SK-N-SH (cell line): ENCODE results near the gene DUSP6. TPM values are rescaled to one million over a fixed set of nuclear protein-coding genes. Genes with fewer than 3 reads are reported as not detected.

Experiments used
- CTCF ChIA-PET: fragments of 300-600, 350-600 bp; formaldehyde crosslinking; extraction: SDS; loops from one replicate; lab custom pipeline; 2021; lab: Yijun Ruan, JAX
- POLR2A ChIA-PET: fragments of 350-600 bp; sonication (Branson Sonifier 250); formaldehyde crosslinking; extraction: SDS; loops from one replicate; lab custom pipeline; 2020; ENCODE audit warnings: antibody characterized with exemption, inconsistent platforms; lab: Yijun Ruan, JAX
- DNase-seq: peaks from one replicate; pipeline ENCODE4 v3.0.0; 2012
- H2AFZ ChIP-seq: fragments of 200-600 bp; sonication (generic); 2 replicates; pipeline ENCODE4 v1.8.1; 2016; ENCODE audit warnings: antibody characterized with exemption, mild to moderate bottlenecking, low read depth
- H3F3A ChIP-seq: fragments of 200-600 bp; sonication (generic); replicated peaks from 2 replicates; pipeline ENCODE3; 2016; ENCODE audit warnings: antibody characterized with exemption, mild to moderate bottlenecking; ENCODE audit not compliant: insufficient read depth
- H3K27ac ChIP-seq, 2 experiments: fragments of 200-500 bp in 1 of 2; fragments of 200-600 bp in 1 of 2; sonication (Bioruptor generic) in 1 of 2; sonication (generic), shearing (Covaris generic) in 1 of 2; 2 replicates each; pipeline versions ENCODE4 v1.5.1 to v1.6.1; 2014 to 2016; ENCODE audit warnings: low read depth in 2 of 2, inconsistent platforms in 1 of 2, low read length in 1 of 2, mild to moderate bottlenecking in 1 of 2, mixed read lengths in 1 of 2
- H3K27me3 ChIP-seq: fragments of 200-600 bp; sonication (generic), shearing (Covaris generic); 2 replicates; pipeline ENCODE4 v1.6.1; 2016; ENCODE audit warnings: mixed run types; ENCODE audit not compliant: insufficient read depth
- H3K36me3 ChIP-seq, 2 experiments: fragments of 200-500 bp in 1 of 2; fragments of 200-600 bp in 1 of 2; sonication (Bioruptor generic) in 1 of 2; sonication (generic) in 1 of 2; replicated peaks in 1 of 2; 2 replicates each; pipeline versions ENCODE3 to v1.5.1; 2014 to 2016; ENCODE audit warnings: low read length in 1 of 2, mild to moderate bottlenecking in 1 of 2; ENCODE audit not compliant: insufficient read depth in 2 of 2, control insufficient read depth in 1 of 2
- H3K4me1 ChIP-seq, 2 experiments: fragments of 200-500 bp in 1 of 2; fragments of 200-600 bp in 1 of 2; sonication (Bioruptor generic) in 1 of 2; sonication (generic), shearing (Covaris generic) in 1 of 2; 2 replicates each; pipeline versions ENCODE4 v1.5.1 to v1.6.1; 2014 to 2016; ENCODE audit warnings: low read depth in 1 of 2, low read length in 1 of 2, mixed run types in 1 of 2; ENCODE audit not compliant: insufficient read depth in 2 of 2, control insufficient read depth in 1 of 2
- H3K4me2 ChIP-seq: fragments of 200-600 bp; sonication (generic), shearing (Covaris generic); 2 replicates; pipeline ENCODE4 v1.6.1; 2017; ENCODE audit warnings: mixed run types
- H3K4me3 ChIP-seq, 2 experiments: fragments of 200-500 bp in 1 of 2; fragments of 200-600 bp in 1 of 2; sonication (Bioruptor generic) in 1 of 2; sonication (generic), shearing (Covaris generic) in 1 of 2; 2 replicates each; pipeline versions ENCODE4 v1.5.1 to v1.8.1; 2014 to 2016; ENCODE audit warnings: low read depth in 2 of 2, inconsistent platforms in 1 of 2, low read length in 1 of 2, mild to moderate bottlenecking in 1 of 2, mixed read lengths in 1 of 2, moderate library complexity in 1 of 2
- H3K79me2 ChIP-seq: fragments of 200-600 bp; sonication (generic); 2 replicates; pipeline ENCODE4 v1.8.1; 2017; ENCODE audit warnings: mild to moderate bottlenecking; ENCODE audit not compliant: insufficient read depth
- H3K9ac ChIP-seq: fragments of 200-600 bp; sonication (generic); 2 replicates; pipeline ENCODE4 v1.6.1; 2017; ENCODE audit warnings: mixed run types
- H3K9me2 ChIP-seq: fragments of 200-600 bp; sonication (generic); 2 replicates; pipeline ENCODE4 v1.6.1; 2017; ENCODE audit warnings: mixed run types
- H3K9me3 ChIP-seq: fragments of 200-600 bp; sonication (generic); 2 replicates; pipeline ENCODE4 v1.6.1; 2017; ENCODE audit warnings: mixed run types, mild to moderate bottlenecking, moderate library complexity
- H4K20me1 ChIP-seq: fragments of 200-600 bp; sonication (generic); 2 replicates; pipeline ENCODE4 v1.6.1; 2017; ENCODE audit warnings: mild to moderate bottlenecking, mixed run types; ENCODE audit not compliant: insufficient read depth
- ELF1 ChIP-seq: IDR thresholded peaks from 2 replicates; pipeline ENCODE4 v1.4.0; 2012
- FOXJ3 ChIP-seq: sonication (generic); formaldehyde crosslinking; IDR thresholded peaks from 2 replicates; pipeline ENCODE4 v1.5.1; 2020; ENCODE audit warnings: mild to moderate bottlenecking, missing genetic modification reagents
- GATA2 ChIP-seq: sonication (generic); formaldehyde crosslinking; IDR thresholded peaks from 2 replicates; pipeline ENCODE4 v1.5.0; 2020; ENCODE audit warnings: mild to moderate bottlenecking, missing genetic modification reagents
- JUND ChIP-seq: IDR thresholded peaks from 2 replicates; pipeline ENCODE4 v1.4.0; 2012
- MAX ChIP-seq: IDR thresholded peaks from 2 replicates; pipeline ENCODE4 v1.4.0; 2012; ENCODE audit warnings: low read depth
- NFIC ChIP-seq: IDR thresholded peaks from 2 replicates; pipeline ENCODE4 v1.4.0; 2012; ENCODE audit warnings: borderline replicate concordance
- RXRA ChIP-seq: IDR thresholded peaks from 2 replicates; pipeline ENCODE4 v1.4.0; 2012; ENCODE audit warnings: low read depth, mild to moderate bottlenecking, borderline replicate concordance
- SIN3A ChIP-seq: IDR thresholded peaks from 2 replicates; pipeline ENCODE4 v1.6.1; 2012; ENCODE audit warnings: low read depth, mild to moderate bottlenecking, low read length, moderate library complexity, borderline replicate concordance
- SMC3 ChIP-seq: IDR thresholded peaks from 2 replicates; pipeline ENCODE4 v1.6.1; 2012; ENCODE audit warnings: low read depth, low read length, improper control_type of control experiment
- TCF12 ChIP-seq: IDR thresholded peaks from 2 replicates; pipeline ENCODE4 v1.4.0; 2012
- USF2 ChIP-seq: fragments of 150-350 bp; IDR thresholded peaks from 2 replicates; pipeline ENCODE4 v1.6.1; 2017; ENCODE audit warnings: antibody characterized with exemption, low read length, low read depth, borderline replicate concordance
- WGBS: methylation state at CpG from one replicate; pipeline ENCODE4 v1.1.6; 2017; ENCODE audit warnings: low lambda C conversion rate; 5-methylcytosine and 5-hydroxymethylcytosine counted together
- polyA plus RNA-seq, 3 experiments: library from polyadenylated mRNA; depleted of rRNA; stranded (reverse); fragments of >200 nt; gene quantifications; 2 replicates each; pipeline ENCODE4 v1.2.3, GENCODE V29; 2012
- TF ChIP-seq, protein P1 (sequence below): IDR thresholded peaks from 2 replicates; pipeline ENCODE4 v1.6.1; 2012; ENCODE audit warnings: mild to moderate bottlenecking, low read depth, low read length, moderate library complexity
- TF ChIP-seq, protein P2 (sequence below): IDR thresholded peaks from 2 replicates; pipeline ENCODE4 v1.4.0; 2012; ENCODE audit warnings: low read depth, borderline replicate concordance

The DUSP6 gene
- polyA plus RNA-seq, 1 of the 3 experiments (the other 2 are of a cell fraction) = 71.4 TPM

- Histone ChIP-seq H4K20me1 (no peaks in the 10 kb centered on the region), H3K4me2 (no peak overlapping the region), H2AFZ (no peak overlapping the region), H3K4me3 (no peak overlapping the region), H3K27ac (no peak overlapping the region), H3K36me3 (no peaks in the 10 kb centered on the region), H3K79me2 (no peaks in the 10 kb centered on the region), H3K4me1 (no peaks in the 10 kb centered on the region; a peak in 1 of 4 replicates), H3K27me3 (no peaks in the 10 kb centered on the region)
- ChIA-PET CTCF (no interaction called here), POLR2A (no interaction called here)
- TF ChIP-seq, protein P1, sequence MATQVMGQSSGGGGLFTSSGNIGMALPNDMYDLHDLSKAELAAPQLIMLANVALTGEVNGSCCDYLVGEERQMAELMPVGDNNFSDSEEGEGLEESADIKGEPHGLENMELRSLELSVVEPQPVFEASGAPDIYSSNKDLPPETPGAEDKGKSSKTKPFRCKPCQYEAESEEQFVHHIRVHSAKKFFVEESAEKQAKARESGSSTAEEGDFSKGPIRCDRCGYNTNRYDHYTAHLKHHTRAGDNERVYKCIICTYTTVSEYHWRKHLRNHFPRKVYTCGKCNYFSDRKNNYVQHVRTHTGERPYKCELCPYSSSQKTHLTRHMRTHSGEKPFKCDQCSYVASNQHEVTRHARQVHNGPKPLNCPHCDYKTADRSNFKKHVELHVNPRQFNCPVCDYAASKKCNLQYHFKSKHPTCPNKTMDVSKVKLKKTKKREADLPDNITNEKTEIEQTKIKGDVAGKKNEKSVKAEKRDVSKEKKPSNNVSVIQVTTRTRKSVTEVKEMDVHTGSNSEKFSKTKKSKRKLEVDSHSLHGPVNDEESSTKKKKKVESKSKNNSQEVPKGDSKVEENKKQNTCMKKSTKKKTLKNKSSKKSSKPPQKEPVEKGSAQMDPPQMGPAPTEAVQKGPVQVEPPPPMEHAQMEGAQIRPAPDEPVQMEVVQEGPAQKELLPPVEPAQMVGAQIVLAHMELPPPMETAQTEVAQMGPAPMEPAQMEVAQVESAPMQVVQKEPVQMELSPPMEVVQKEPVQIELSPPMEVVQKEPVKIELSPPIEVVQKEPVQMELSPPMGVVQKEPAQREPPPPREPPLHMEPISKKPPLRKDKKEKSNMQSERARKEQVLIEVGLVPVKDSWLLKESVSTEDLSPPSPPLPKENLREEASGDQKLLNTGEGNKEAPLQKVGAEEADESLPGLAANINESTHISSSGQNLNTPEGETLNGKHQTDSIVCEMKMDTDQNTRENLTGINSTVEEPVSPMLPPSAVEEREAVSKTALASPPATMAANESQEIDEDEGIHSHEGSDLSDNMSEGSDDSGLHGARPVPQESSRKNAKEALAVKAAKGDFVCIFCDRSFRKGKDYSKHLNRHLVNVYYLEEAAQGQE = no peak
- TF ChIP-seq USF2 (no peak), GATA2 (CRISPR knock-in tag) (no peak), NFIC (no peak), SMC3 (no peak), MAX (no peak), SIN3A (no peak), TCF12 (no peak), ELF1 (no peak), JUND (no peak), RXRA (no peak), FOXJ3 (CRISPR knock-in tag) (no peak)
- TF ChIP-seq, protein P2, sequence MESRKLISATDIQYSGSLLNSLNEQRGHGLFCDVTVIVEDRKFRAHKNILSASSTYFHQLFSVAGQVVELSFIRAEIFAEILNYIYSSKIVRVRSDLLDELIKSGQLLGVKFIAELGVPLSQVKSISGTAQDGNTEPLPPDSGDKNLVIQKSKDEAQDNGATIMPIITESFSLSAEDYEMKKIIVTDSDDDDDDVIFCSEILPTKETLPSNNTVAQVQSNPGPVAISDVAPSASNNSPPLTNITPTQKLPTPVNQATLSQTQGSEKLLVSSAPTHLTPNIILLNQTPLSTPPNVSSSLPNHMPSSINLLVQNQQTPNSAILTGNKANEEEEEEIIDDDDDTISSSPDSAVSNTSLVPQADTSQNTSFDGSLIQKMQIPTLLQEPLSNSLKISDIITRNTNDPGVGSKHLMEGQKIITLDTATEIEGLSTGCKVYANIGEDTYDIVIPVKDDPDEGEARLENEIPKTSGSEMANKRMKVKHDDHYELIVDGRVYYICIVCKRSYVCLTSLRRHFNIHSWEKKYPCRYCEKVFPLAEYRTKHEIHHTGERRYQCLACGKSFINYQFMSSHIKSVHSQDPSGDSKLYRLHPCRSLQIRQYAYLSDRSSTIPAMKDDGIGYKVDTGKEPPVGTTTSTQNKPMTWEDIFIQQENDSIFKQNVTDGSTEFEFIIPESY = no peak
- TF ChIP-seq, all 33 proteins: peak for 0
- H3K9me2 ChIP-seq = no peaks in the 10 kb centered on the region
- WGBS = 85% methylated on average over 3 of the region's 3 CpGs
- H3K9me3 ChIP-seq = no peaks in the 10 kb centered on the region
- H3F3A ChIP-seq = no peaks in the 10 kb centered on the region
- H3K9ac ChIP-seq = no peak overlapping the region
- no peak for DNase-seq
Observed at GRCh38 chr12:89309440-89309802, 42.9 kb downstream of the DUSP6 start.
